IMR-90 (cell line): ENCODE results near the gene GRID1. TPM values are rescaled to one million over a fixed set of nuclear protein-coding genes. Genes with fewer than 3 reads are reported as not detected.

Experiments used
- ATAC-seq: fragments of 200-7000 bp; cut with Tn5 transposase; 2 replicates; pipeline ENCODE4 v1.9.1; 2020; ENCODE audit warnings: low read depth, mild to moderate bottlenecking, moderate library complexity
- BruUV-seq: library from RNA; stranded (reverse); fragments of 400-500 nt; replicated peaks from 2 replicates; lab custom pipeline; 2021; lab: Mats Ljungman, UMichigan
- CTCF ChIA-PET: fragments of 300-600 bp; formaldehyde crosslinking; extraction: SDS; loops from one replicate; lab custom pipeline; 2021; ENCODE audit warnings: antibody characterized with exemption; lab: Yijun Ruan, JAX
- POLR2A ChIA-PET: fragments of 300-600 bp; sonication (Branson Sonifier 250); formaldehyde crosslinking; loops from one replicate; lab custom pipeline; 2022; ENCODE audit warnings: antibody characterized with exemption; ENCODE audit not compliant: unreplicated experiment; lab: Charles Lee
- DNase-seq: peaks from one replicate; pipeline ENCODE4 v3.0.0; 2013
- H2AFZ ChIP-seq: replicated peaks from 2 replicates; pipeline ENCODE3; 2013; ENCODE audit warnings: low read length, mild to moderate bottlenecking; ENCODE audit not compliant: poor library complexity
- H2AK5ac ChIP-seq: 2 replicates; pipeline ENCODE4 v1.6.1; 2013; ENCODE audit warnings: low read depth, low read length, inconsistent platforms
- H2AK9ac ChIP-seq: replicated peaks from 2 replicates; pipeline ENCODE3; 2013; ENCODE audit warnings: mild to moderate bottlenecking, low read depth, low read length, moderate library complexity; ENCODE audit not compliant: poor library complexity
- H2BK120ac ChIP-seq: 2 replicates; pipeline ENCODE4 v1.6.1; 2013; ENCODE audit warnings: low read depth, low read length, inconsistent platforms
- H2BK15ac ChIP-seq: 3 replicates; pipeline ENCODE4 v1.6.1; 2013; ENCODE audit warnings: low read depth, low read length, inconsistent platforms
- H2BK20ac ChIP-seq: 2 replicates; pipeline ENCODE4 v1.6.1; 2013; ENCODE audit warnings: low read depth, mild to moderate bottlenecking, inconsistent platforms, low read length, moderate library complexity
- H2BK5ac ChIP-seq: 2 replicates; pipeline ENCODE4 v1.6.1; 2013; ENCODE audit warnings: mild to moderate bottlenecking, low read depth, low read length, inconsistent platforms; ENCODE audit not compliant: poor library complexity, severe bottlenecking
- H3K14ac ChIP-seq: replicated peaks from 2 replicates; pipeline ENCODE4 v1.6.1; 2013; ENCODE audit warnings: low read depth, low read length, inconsistent platforms
- H3K18ac ChIP-seq: 2 replicates; pipeline ENCODE4 v1.6.1; 2013; ENCODE audit warnings: low read depth, low read length, control low read depth
- H3K23ac ChIP-seq: 2 replicates; pipeline ENCODE4 v1.6.1; 2013; ENCODE audit warnings: low read depth, low read length, inconsistent platforms
- H3K27ac ChIP-seq: 2 replicates; pipeline ENCODE4 v1.5.1; 2013; ENCODE audit warnings: mild to moderate bottlenecking, control low read depth, low read length; ENCODE audit not compliant: insufficient read depth
- H3K27me3 ChIP-seq: 2 replicates; pipeline ENCODE4 v1.6.1; 2013; ENCODE audit warnings: low read length; ENCODE audit not compliant: control insufficient read depth, insufficient read depth
- H3K36me3 ChIP-seq: 2 replicates; pipeline ENCODE4 v1.6.1; 2013; ENCODE audit warnings: low read length, mixed read lengths; ENCODE audit not compliant: control insufficient read depth, insufficient read depth
- H3K4ac ChIP-seq: 2 replicates; pipeline ENCODE4 v1.6.1; 2013; ENCODE audit warnings: low read depth, low read length, inconsistent platforms
- H3K4me1 ChIP-seq: 2 replicates; pipeline ENCODE4 v1.6.1; 2013; ENCODE audit warnings: low read length, mixed read lengths; ENCODE audit not compliant: control insufficient read depth, insufficient read depth
- H3K4me2 ChIP-seq: 2 replicates; pipeline ENCODE4 v1.6.1; 2013; ENCODE audit warnings: low read depth, mild to moderate bottlenecking, control low read depth, low read length, moderate library complexity
- H3K4me3 ChIP-seq: 2 replicates; pipeline ENCODE4 v1.5.1; 2013; ENCODE audit warnings: low read depth, mild to moderate bottlenecking, control low read depth, low read length, moderate library complexity; ENCODE audit not compliant: insufficient read depth
- H3K56ac ChIP-seq: 2 replicates; pipeline ENCODE4 v1.6.1; 2013; ENCODE audit warnings: low read length, inconsistent platforms; ENCODE audit not compliant: insufficient read depth; ENCODE audit errors: extremely low read depth
- H3K79me1 ChIP-seq, 2 experiments: 2 replicates each; pipeline ENCODE4 v1.6.1; 2013; ENCODE audit warnings: low read length in 2 of 2, inconsistent platforms in 1 of 2, low read depth in 1 of 2
- H3K9ac ChIP-seq: 2 replicates; pipeline ENCODE4 v1.6.1; 2013; ENCODE audit warnings: low read depth, low read length, control low read depth
- H3K9me1 ChIP-seq: 2 replicates; pipeline ENCODE4 v1.6.1; 2013; ENCODE audit warnings: low read length, inconsistent platforms; ENCODE audit not compliant: insufficient read depth
- H3K9me3 ChIP-seq: 2 replicates; pipeline ENCODE4 v1.6.1; 2013; ENCODE audit warnings: low read length; ENCODE audit not compliant: control insufficient read depth, insufficient read depth
- H4K20me1 ChIP-seq: 2 replicates; pipeline ENCODE4 v1.6.1; 2013; ENCODE audit warnings: low read length, inconsistent platforms; ENCODE audit not compliant: insufficient read depth
- H4K5ac ChIP-seq: 2 replicates; pipeline ENCODE4 v1.6.1; 2013; ENCODE audit warnings: mild to moderate bottlenecking, low read depth, low read length, control low read depth
- H4K8ac ChIP-seq, 2 experiments: 2 replicates each; pipeline ENCODE4 v1.6.1; 2013; ENCODE audit warnings: low read depth in 2 of 2, low read length in 2 of 2, control low read depth in 1 of 2, inconsistent platforms in 1 of 2
- H4K91ac ChIP-seq: 2 replicates; pipeline ENCODE4 v1.6.1; 2013; ENCODE audit warnings: low read depth, low read length, inconsistent platforms; ENCODE audit not compliant: insufficient read depth
- POLR2A ChIP-seq: IDR thresholded peaks from 2 replicates; pipeline ENCODE4 v1.6.1; 2012; ENCODE audit warnings: mild to moderate bottlenecking, low read depth, low read length
- USF2 ChIP-seq: fragments of 150-350 bp; IDR thresholded peaks from 2 replicates; pipeline ENCODE4 v1.6.1; 2017; ENCODE audit warnings: mild to moderate bottlenecking, antibody characterized with exemption, low read length, low read depth
- WGBS, 2 experiments: methylation state at CpG; one replicate each; pipeline versions ENCODE4 v1.1.5 to v1.1.7; 2013; ENCODE audit warnings: missing lambda C conversion rate in 2 of 2; ENCODE audit not compliant: insufficient read length in 1 of 2; ENCODE audit errors: extremely low coverage in 2 of 2; 5-methylcytosine and 5-hydroxymethylcytosine counted together
- dilution Hi-C: fragments of 300-500 bp; cut with HindIII; formaldehyde crosslinking; loops from one replicate; pipeline ENCODE4 v1.14.3; 2018; ENCODE audit warnings: low sequenced_read_pairs; ENCODE audit not compliant: unreplicated experiment
- in situ Hi-C: fragments of 300-500 bp; cut with MboI; formaldehyde crosslinking; loops from 3 replicates; pipeline ENCODE4 v1.14.3; 2019; ENCODE audit warnings: low sequenced_read_pairs, inconsistent platforms, mixed read lengths
- intact Hi-C: fragments of 100-400 bp; cut with micrococcal nuclease; formaldehyde crosslinking; loops from 2 replicates; pipeline ENCODE4 v1.10.0; 2022
- polyA plus RNA-seq, 3 experiments: library from polyadenylated mRNA; depleted of rRNA; stranded (reverse); fragments of >200 nt; gene quantifications; 2 replicates each; pipeline ENCODE4 v1.2.3, GENCODE V29; 2012; ENCODE audit warnings: low replicate concordance in 1 of 3
- total RNA-seq: library from RNA; depleted of rRNA; stranded (reverse); fragments of >200 nt; gene quantifications from 2 replicates; pipeline ENCODE4 v1.2.3, GENCODE V29; 2012

Gene GRID1
- total and polyA plus RNA-seq, 2 of the 4 experiments (the other 2 are of a cell fraction) = not detected

GRCh38 chr10:86160890-86161585 lies 205.6 kb downstream of the GRID1 start:
- H4K91ac ChIP-seq = no peak overlapping the region
- H3K56ac ChIP-seq = no peak overlapping the region
- H3K4ac ChIP-seq = no peak overlapping the region
- H3K4me3 ChIP-seq = no peak overlapping the region
- no peak overlapping the region for H3K23ac ChIP-seq
- no peak overlapping the region for H2AFZ ChIP-seq
- no peak for DNase-seq
- no TSS peak for BruUV-seq
- in situ Hi-C loops (no loop called here), intact Hi-C loops (no loop called here), dilution Hi-C loops (no loop called here)
- no peaks in the 10 kb centered on the region for H4K20me1 ChIP-seq
- no peaks in the 10 kb centered on the region for H3K9me3 ChIP-seq
- no peak for TF ChIP-seq USF2
- no peak for TF ChIP-seq POLR2A
- H3K9me1 ChIP-seq = no peaks in the 10 kb centered on the region
- no peak overlapping the region for H2BK15ac ChIP-seq
- no peak overlapping the region for H2AK9ac ChIP-seq
- ChIA-PET CTCF (no interaction called here), POLR2A (no interaction called here)
- H3K4me2 ChIP-seq = no peak overlapping the region
- no peak overlapping the region for H3K18ac ChIP-seq
- H2BK120ac ChIP-seq = no peak overlapping the region
- no peak overlapping the region for H4K5ac ChIP-seq
- no peak overlapping the region for H3K27ac ChIP-seq
- ATAC-seq = no peak
- no peaks in the 10 kb centered on the region for H3K36me3 ChIP-seq
- H3K27me3 ChIP-seq = no peaks in the 10 kb centered on the region
- H3K14ac ChIP-seq = no peak overlapping the region
- no peak overlapping the region for H2BK5ac ChIP-seq
- no peaks in the 10 kb centered on the region for H3K79me1 ChIP-seq
- H3K4me1 ChIP-seq = no peaks in the 10 kb centered on the region
- H3K9ac ChIP-seq = no peak overlapping the region
- whole genome bisulfite sequencing, 2 experiments = no CpG with 5 or more reads among the region's 8 CpGs
- no peak overlapping the region for H4K8ac ChIP-seq
- no peak overlapping the region for H2BK20ac ChIP-seq
- no peak overlapping the region for H2AK5ac ChIP-seq
